GM18502 (cell line): ENCODE results near the gene HEXB.

Experiments used
- ATAC-seq: cut with Tn5 transposase; IDR thresholded peaks from one replicate; pipeline ENCODE4 v1.9.1; 2021; ENCODE audit warnings: mild to moderate bottlenecking; ENCODE audit not compliant: unreplicated experiment, poor library complexity

Gene HEXB

DNA sequence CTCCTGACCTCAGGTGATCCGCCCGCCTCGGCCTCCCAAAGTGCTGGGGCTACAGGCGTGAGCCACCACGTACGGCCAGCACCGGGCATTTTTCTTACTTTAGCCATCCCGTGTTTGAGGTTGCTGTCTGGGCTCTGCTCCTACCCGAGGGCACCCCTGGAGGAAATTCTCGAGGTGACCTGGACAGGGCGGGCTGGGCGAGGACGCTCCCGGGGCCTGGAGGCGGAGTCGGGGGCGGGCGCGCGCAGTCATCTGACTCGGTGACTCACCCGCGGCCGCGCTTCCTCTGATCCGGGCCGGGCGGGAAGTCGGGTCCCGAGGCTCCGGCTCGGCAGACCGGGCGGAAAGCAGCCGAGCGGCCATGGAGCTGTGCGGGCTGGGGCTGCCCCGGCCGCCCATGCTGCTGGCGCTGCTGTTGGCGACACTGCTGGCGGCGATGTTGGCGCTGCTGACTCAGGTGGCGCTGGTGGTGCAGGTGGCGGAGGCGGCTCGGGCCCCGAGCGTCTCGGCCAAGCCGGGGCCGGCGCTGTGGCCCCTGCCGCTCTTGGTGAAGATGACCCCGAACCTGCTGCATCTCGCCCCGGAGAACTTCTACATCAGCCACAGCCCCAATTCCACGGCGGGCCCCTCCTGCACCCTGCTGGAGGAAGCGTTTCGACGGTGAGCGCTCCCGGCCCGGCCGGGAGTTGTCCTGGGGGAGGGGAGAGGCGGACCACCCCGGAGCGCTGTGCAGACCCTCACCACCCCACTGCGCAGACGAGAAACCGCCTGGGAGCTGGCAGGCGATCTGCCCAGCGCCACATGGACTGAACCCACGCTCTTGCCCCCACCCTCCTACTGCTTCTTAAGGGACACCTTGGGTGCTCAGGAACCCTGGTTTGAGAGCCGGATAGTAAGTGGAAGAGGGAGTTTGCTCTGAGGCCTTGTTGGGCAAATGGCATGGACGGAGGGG, at the start of gene HEXB:
HEXB (plus strand) TSS at position 334 of the 952 bp plus-strand sequence; CDS start at position 362, 28 bp downstream.
- peak; percentile 85 for ATAC-seq

DNA sequence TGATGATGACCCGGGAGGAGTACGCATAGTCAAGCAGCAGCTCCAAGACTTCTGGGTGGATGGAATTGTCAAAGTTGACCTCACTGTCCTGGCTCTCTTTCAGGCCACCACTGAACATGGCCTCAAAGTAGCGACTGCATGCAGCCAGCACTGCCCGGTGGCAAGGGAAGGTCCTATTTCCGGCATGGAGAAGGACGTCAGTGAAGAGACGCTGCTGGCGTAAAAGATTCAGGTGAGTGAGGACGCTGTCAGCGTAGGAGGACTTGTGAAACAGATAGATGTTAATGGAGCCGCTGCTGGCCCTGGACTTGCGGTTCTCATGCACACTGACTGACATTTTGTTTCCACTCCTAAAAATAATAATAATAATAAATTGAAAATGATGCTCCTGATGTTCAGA, 48.9 kb upstream of the HEXB start:
- ATAC-seq = no peak

- ATAC-seq = no peak
Observed at GRCh38 chr5:74636552-74636951, 48.5 kb upstream of the HEXB start.

- no peak for ATAC-seq
Observed at GRCh38 chr5:74638544-74638969, 46.5 kb upstream of the HEXB start.

DNA sequence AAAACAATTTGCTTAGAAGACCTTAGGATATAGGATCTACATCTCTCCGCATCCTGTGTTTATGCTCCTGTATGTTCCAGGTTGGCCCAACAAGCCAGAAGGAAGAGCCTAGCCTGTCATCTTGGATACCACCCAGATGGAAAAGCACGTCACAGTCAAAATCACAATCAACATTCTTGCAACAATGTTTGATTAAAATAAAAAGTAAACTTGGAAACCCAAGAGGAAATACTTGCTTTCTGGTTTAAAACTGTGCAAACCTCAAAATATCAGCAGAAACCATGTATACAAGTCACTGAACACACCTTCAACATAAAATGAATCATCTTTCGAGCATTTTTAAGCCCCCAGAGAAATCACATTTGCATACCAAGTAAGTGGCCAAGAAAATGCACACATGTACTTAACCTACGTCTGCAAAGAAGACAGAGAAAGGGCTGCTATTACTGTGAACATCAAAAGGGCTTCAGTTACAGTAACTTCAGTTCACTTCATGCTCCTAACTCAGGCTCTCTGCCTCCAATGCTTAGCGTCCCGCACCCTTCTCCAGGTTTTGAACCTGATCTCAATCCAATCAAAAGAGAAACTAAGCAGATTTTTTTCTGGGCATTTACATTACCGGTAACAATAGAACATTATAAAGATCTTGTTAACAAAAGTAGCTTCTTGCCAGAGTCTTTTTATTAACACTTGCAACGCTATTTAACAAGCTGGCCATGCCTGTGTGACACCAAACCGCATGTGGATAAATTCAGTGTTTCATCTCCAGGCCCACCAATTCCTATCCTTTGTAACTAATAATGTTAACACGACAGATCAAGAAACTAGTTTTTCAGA, 45.8 kb upstream of the HEXB start:
- peak; percentile 37 for ATAC-seq

DNA sequence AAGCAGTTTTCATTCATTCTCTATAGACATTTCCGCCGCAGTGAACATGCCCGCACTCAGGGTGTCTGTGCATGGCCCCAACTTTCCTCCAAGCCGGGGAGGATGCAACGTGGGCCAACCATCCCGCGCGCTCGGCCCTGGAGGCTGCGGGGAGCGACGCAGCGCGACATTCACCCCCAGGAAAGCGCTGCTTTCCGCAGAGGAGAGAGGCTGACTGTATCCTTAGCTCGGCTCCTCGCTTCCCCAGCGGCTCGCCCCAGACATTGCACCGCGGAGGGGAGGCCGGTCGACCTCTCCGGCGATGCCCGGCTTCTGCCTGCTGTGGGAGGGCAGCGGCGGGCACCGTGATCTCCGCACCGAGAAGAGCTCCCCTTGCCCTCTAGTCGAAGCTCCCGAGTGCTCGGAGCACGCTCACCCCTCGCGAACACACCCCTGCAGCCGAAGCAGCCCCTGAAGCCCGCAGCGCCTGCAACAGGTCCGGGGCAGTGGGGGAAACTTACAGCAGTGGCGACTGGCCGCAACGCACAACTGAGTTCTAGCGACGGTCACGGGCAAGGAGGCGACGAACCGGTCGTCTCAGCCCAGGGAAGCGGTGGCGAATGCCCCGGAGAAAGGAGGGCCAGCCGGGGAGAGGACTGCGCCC, 45.1 kb upstream of the HEXB start:
- ATAC-seq = peak; percentile 20

GRCh38 chr5:74640450-74640953, 44.5 kb upstream of the HEXB start, which contains the start of gene ENC1:
Gene ENC1 (minus strand): TSS chr5:74640728. CDS start chr5:74636485, 4,243 bp downstream.
- peak; percentile 73 for ATAC-seq

- peak; percentile 24 for ATAC-seq
Observed at GRCh38 chr5:74640954-74641734, 43.9 kb upstream of the HEXB start.

GRCh38 chr5:74641735-74642542, 43.1 kb upstream of the HEXB start:
- no peak for ATAC-seq

DNA sequence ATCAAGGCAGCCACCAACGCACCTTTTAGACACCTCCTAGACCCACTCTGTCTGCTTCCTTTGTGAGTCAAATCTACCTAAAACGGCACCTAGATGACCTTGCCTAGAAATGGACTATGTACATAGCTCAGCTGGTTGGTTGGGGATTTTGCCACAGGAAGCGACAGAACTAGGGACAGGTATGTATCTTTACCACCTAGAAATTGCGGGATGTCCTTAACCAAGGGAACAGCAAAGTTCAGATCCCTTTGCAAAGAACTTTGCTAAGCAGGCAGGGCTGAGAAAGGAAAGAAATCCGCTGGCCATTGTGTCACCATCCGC, 42.5 kb upstream of the HEXB start:
- no peak for ATAC-seq

DNA sequence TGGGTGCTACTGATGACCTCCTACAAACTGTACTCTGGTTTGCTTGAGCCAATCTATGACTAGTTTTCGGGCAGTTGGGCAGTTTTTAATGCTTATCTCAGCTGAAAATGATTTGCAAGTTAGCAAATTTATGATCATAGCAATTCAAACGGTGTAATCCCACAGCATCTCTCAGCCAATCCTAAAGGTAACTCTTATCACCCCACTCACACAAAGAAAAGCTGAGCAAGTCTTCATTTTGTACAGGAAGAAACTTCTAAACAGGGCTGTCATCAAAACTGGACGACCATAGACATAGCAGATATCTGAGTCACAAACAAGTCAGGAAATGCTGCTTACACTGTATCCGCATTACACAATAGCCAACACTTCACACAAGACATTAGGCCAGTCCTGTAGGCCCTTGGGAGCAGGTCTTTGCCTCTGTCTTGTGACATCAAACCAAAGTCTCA, 41.9 kb upstream of the HEXB start:
- no peak for ATAC-seq

DNA sequence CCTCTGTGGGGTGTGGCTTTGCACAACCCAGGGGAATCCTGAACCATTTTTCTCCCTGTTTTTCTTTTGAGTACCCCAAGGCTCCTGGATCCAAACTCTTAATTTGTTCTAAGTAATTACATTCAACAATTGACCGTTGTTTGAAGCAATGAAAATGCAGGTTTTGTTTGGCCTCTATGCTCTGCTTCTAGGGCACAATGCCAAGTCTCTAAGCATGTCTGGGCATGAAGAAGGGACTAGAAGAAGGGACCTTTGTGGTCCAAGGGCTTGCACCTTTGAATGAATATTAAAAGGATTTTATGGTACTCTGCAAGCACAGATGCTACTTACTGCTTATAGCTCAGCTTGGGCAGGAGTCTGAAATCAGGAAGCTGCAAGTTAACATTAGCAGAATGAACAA, 37.9 kb upstream of the HEXB start:
- no peak for ATAC-seq

DNA sequence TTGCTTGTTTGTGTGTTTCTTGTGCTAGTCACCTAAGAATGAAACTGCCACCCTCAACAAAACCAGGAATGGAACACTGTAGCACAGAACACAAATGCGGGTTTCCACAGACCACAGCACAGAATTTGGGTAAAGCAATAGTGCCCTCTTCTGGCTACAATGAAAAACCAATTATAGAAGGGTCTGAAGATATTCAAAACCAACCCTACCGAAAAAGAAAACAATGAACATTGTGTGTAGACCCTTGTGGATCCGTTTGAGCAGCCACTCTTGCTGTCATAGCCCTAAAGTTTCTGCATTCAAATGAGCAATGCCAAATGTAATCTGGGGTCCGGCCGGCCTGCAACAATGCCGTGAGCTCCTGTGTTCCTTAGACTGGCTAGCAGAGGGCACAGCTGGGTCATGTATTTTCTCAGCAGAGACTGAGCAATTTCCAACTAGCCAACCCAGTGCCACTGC, 36.2 kb upstream of the HEXB start:
- ATAC-seq = peak; percentile 65

DNA sequence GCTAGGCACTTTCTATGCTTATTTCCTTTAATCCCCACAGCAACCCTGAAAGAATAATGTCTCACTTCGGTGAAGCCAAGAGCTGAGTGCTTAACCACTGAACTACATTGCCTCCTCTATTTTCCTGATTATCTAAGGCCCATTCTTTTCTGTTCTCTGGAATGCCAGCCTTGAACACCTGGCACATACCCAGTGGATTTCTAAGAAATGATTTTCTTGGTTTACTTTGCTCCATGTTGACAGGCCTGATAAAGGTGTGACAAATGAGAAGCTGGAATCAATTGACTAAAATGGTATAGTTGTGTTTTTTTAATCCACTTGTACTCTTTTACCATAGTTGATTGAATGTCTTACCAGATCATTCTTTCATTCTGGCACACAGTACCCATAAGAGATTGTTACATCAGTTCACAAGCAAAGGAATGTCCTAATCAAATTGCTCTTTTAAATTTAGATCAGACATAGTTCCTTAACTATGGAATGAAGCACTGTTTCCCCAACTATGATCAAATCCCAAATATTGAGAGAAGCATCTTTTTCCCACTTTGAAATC, 35.5 kb upstream of the HEXB start:
- ATAC-seq = no peak

DNA sequence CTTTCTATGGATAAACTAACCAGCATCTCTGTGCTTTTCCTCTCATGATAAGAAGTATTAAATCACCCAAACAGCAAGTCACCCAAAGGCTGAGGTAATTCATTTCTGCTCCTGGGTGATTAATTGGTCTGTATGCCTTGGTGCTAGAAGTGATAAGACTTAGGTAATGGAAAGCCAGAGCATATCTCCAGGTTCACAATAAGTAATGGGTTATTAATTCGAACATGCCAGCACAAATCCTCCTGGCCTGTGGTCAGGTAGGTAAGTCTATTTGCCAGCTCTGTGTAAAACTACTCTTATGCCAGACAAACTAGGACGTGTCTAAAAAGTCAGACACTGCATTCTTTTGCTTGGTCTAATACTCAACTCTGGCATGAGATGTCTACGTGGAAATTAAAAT, 33.3 kb upstream of the HEXB start:
- no peak for ATAC-seq

DNA sequence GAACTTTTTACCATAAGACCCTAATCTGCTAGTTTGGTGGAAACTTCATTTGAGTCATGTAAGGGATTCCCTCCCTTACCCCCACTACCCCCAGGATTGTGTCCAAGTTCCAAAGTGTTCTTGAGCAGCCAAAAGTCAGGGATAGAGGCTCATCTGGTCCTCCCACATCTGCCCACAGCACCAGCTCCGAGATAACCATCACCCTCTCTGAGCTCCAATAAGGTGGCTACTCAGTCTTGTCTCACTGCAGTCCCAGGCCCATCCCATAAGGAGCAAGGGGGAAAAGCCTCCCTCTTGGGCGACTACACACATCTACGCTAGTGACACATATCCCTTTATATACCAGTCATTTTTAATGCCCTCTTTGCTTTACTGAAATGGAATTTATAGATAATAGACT, 32.5 kb upstream of the HEXB start:
- ATAC-seq = no peak

GRCh38 chr5:74653991-74654390, 31.0 kb upstream of the HEXB start:
- ATAC-seq = no peak

- no peak for ATAC-seq
Observed at GRCh38 chr5:74655206-74655605, 29.8 kb upstream of the HEXB start.
